HG03442 (cell line): ENCODE results near the gene CHST8.
"Not testable (repeated sequence)": the region's sequence is repeated elsewhere in the genome, so short reads cannot be mapped to it uniquely, and the experiment has no call there.

ENCODE experiments used
- ATAC-seq: cut with Tn5 transposase; IDR thresholded peaks from one replicate; pipeline ENCODE4 v1.9.1; 2021; ENCODE audit warnings: mild to moderate bottlenecking, moderate library complexity; ENCODE audit not compliant: unreplicated experiment

Gene CHST8

GRCh38 chr19:33618363-33618762 is 3.4 kb upstream of the CHST8 start:
- ATAC-seq: not testable (repeated sequence)

- ATAC-seq: no peak
Observed at GRCh38 chr19:33618884-33619283, 2.9 kb upstream of the CHST8 start.

- ATAC-seq: no peak
Observed at GRCh38 chr19:33620611-33621010, 1.1 kb upstream of the CHST8 start.

- ATAC-seq: no peak
Observed at GRCh38 chr19:33621065-33621785, 528 bp upstream of the CHST8 start.

GRCh38 chr19:33622505-33622808 is 704 bp downstream of the CHST8 start:
- no peak for ATAC-seq

GRCh38 chr19:33622809-33623511 is 1.2 kb downstream of the CHST8 start:
- no peak for ATAC-seq

GRCh38 chr19:33624586-33624985 is 2.8 kb downstream of the CHST8 start:
- ATAC-seq: no peak

GRCh38 chr19:33627526-33627925 is 5.8 kb downstream of the CHST8 start:
- ATAC-seq: no peak

- no peak for ATAC-seq
Observed at GRCh38 chr19:33627962-33628839, 6.4 kb downstream of the CHST8 start.

GRCh38 chr19:33628921-33629825 is 7.4 kb downstream of the CHST8 start:
- no peak for ATAC-seq

GRCh38 chr19:33629826-33630375 is 8.1 kb downstream of the CHST8 start:
- no peak for ATAC-seq

- ATAC-seq: no peak
Observed at GRCh38 chr19:33630880-33631608, 9.3 kb downstream of the CHST8 start.

- no peak for ATAC-seq
Observed at GRCh38 chr19:33631609-33631973, 9.8 kb downstream of the CHST8 start.

- ATAC-seq: no peak
Observed at GRCh38 chr19:33634361-33635091, 12.8 kb downstream of the CHST8 start.

- ATAC-seq: no peak
Observed at GRCh38 chr19:33638167-33639034, 16.6 kb downstream of the CHST8 start.

- no peak for ATAC-seq
Observed at GRCh38 chr19:33639035-33639681, 17.4 kb downstream of the CHST8 start.

GRCh38 chr19:33640773-33641172 is 19.0 kb downstream of the CHST8 start:
- no peak for ATAC-seq

- no peak for ATAC-seq
Observed at GRCh38 chr19:33641261-33641660, 19.5 kb downstream of the CHST8 start.
